ENCODE results near the gene FMN2.

The FMN2 gene

DNA sequence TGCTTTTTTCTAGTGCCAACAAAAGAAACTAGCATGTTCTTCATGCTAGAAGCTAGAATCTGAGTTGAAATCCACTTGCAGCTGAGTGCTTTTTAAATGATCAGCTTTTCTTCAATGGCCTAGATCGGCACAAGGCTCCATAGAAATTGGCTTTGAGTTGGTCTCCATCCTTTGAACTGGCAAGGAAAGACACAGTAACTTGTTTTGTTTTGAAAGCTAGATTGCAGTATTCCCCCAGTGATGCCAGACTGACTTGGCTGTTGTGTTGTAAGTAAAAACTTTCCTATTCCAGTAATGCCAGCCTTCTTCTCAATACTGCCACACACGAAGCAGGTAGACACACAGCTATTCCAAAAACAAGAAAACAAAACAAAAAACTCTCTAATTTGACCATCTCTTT is 139.1 kb downstream of the FMN2 start:
- TF ChIP-seq, protein P1, sequence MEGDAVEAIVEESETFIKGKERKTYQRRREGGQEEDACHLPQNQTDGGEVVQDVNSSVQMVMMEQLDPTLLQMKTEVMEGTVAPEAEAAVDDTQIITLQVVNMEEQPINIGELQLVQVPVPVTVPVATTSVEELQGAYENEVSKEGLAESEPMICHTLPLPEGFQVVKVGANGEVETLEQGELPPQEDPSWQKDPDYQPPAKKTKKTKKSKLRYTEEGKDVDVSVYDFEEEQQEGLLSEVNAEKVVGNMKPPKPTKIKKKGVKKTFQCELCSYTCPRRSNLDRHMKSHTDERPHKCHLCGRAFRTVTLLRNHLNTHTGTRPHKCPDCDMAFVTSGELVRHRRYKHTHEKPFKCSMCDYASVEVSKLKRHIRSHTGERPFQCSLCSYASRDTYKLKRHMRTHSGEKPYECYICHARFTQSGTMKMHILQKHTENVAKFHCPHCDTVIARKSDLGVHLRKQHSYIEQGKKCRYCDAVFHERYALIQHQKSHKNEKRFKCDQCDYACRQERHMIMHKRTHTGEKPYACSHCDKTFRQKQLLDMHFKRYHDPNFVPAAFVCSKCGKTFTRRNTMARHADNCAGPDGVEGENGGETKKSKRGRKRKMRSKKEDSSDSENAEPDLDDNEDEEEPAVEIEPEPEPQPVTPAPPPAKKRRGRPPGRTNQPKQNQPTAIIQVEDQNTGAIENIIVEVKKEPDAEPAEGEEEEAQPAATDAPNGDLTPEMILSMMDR (IDR thresholded peaks at IDR 0.05; ENCODE audit: insufficient read depth, low read depth, low read length, missing control alignments): no peak
- DNase-seq (ENCODE audit: low read depth): no peak
- H3K4me3 ChIP-seq (ENCODE audit: low read length): no peak overlapping the region

DNA sequence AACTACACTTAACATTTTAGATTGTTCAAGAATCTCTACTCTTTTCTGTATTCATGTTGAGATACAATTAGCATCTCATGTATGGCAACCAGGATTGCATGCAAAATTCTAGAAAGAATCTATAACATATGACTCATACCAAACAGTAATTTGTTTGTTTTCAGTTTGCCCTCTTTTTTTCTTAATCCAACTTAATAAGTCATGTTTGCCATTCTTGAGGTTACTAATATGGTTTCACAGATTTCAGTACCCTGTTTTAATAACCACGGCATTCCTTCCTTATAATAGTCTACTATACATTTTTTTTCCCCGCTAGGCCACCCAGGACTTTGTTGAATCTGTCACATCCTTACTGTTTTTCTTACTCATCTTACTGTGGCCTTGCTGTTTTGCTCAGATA is 140.8 kb downstream of the FMN2 start:
- H3K4me3 ChIP-seq (ENCODE audit: low read length): no peak overlapping the region
- TF ChIP-seq, protein P1 (IDR thresholded peaks at IDR 0.05; ENCODE audit: insufficient read depth, low read depth, low read length, missing control alignments): no peak
- DNase-seq (ENCODE audit: low read depth): no peak

DNA sequence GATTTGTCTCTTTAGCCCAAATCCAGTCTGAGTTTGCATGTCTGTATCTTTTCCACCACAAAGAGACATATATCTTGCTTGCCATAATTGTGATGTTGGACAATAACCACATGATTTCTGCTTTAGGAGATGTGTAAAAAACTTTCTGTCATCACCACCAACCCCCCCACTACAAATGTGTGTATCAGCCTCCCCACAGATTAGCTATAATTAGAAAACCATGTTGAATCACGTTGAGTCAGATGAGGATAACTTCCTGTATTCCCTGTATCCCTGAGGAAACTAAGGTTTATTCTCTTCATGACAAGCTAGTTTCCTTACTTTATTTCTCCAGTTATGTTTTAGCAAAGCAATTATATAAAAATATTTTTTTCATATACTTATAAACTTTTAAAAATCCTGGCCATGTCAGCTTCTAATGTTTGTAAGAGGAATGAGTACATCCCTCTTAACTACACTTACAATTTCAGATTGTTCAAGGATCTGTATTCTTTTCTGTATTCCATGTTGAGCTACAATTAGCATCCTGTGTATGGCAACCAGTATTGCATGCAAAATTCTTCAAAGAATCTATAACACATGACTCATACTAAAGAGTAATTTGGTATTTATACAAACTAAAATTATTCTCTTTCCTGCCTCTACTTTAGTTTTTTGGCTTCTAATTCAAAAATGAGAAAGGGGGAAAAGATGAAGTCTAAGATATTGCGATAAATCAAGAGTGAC is 143.0 kb downstream of the FMN2 start:
- peak; percentile 47 for DNase-seq (ENCODE audit: low read depth)
- H3K4me3 ChIP-seq (ENCODE audit: low read length): no peak overlapping the region
- TF ChIP-seq, protein P1 (IDR thresholded peaks at IDR 0.05; ENCODE audit: insufficient read depth, low read depth, low read length, missing control alignments): no peak

DNA sequence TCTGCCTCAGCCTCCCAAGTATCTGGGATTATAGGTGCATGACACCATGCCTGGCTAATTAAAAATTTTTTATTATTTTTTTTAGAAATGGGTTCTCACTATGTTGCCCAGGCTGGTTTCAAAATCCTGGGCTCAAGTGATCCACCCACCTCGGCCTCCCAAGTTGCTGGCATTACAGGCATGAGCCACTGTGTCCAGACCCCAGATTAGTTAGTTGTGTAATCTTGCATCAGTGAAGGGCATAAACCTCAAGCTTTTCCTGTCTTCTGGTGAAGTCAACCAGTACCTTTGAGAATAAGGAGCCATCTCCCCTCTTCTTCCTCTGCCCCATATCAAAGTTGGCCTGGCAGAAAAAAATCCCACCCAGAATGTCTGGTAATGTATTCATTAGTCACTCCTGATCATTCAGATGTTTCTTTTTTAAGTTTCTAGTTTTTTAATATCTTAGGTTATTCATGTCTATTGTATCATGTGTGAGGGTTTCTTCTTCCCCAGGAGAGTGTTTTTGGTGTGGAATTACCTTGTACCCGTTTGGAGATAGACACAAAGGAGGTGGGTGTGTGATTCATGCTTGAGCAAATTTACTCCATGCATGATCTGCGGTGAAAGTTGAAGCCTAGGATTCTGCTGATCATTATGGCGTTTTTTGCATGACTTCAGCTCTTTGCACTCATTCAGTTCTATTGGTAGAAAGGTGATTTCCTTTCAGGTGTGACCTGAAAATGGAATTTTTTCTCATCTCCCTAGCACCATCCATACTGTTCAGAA is 144.0 kb downstream of the FMN2 start:
- no peak for DNase-seq (ENCODE audit: low read depth)
- TF ChIP-seq, protein P1 (IDR thresholded peaks at IDR 0.05; ENCODE audit: insufficient read depth, low read depth, low read length, missing control alignments): no peak
- no peak overlapping the region for H3K4me3 ChIP-seq (ENCODE audit: low read length)

DNA sequence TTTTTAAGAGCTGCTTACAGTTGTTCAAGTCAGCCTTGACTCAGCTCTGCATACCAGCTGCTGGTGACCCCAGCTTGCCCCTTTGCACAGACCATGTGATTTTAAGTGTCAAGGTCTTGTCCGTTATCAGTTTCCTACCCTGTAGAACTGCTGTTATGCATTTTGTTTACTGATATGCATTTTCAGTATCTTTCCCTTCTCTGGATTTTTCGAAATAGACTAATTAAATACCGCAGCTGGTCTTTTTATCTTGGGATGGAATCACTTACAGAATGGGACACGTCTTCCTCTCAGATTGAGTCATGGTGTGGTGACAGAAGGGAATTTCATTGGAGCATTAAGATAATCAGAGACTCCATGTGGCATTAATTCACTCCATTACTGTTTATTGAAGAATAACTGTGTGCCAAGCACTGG is 145.6 kb downstream of the FMN2 start:
- no peak overlapping the region for H3K4me3 ChIP-seq (ENCODE audit: low read length)
- TF ChIP-seq, protein P1 (IDR thresholded peaks at IDR 0.05; ENCODE audit: insufficient read depth, low read depth, low read length, missing control alignments): no peak
- DNase-seq (ENCODE audit: low read depth): no peak

DNA sequence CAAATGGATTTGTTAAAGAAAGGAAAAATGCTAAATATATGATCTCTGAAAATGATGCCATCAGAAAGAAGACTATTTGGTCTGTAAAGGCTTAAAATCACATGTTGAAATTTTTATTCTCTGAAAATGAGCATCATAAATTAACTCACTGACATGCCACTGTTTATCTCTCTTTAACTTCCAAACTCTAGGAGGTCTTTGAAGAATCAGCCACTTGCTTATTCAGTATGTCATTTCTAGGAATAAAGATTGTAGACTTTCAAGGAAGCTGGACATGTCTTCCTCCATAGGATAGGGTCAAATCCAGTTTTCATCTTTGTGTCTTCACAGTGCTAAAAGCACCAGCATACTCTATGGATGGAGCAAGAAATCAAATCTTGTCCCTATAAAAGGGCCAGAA is 147.6 kb downstream of the FMN2 start:
- no peak for DNase-seq (ENCODE audit: low read depth)
- TF ChIP-seq, protein P1 (IDR thresholded peaks at IDR 0.05; ENCODE audit: insufficient read depth, low read depth, low read length, missing control alignments): no peak
- no peak overlapping the region for H3K4me3 ChIP-seq (ENCODE audit: low read length)
